ENCODE measurements around the gene MCM3.
A peak's percentile ranks its signal among the peaks of the same experiment; 100 is the strongest.

Gene MCM3

GRCh38 chr6:52271852-52272460 is 12.6 kb downstream of the MCM3 start:
- H3K4me3 ChIP-seq (ENCODE audit: low read depth, low read length) = no peak overlapping the region
- no peak for TF ChIP-seq CTCF (IDR thresholded peaks at IDR 0.05; ENCODE audit: borderline replicate concordance, insufficient read depth, low read depth, low read length)

- TF ChIP-seq CTCF (IDR thresholded peaks at IDR 0.05; ENCODE audit: borderline replicate concordance, insufficient read depth, low read depth, low read length) = peak; percentile 86
- no peak overlapping the region for H3K4me3 ChIP-seq (ENCODE audit: low read depth, low read length)
Measured at GRCh38 chr6:52263709-52264540, 20.6 kb downstream of the MCM3 start.

- no peak for TF ChIP-seq CTCF (IDR thresholded peaks at IDR 0.05; ENCODE audit: borderline replicate concordance, insufficient read depth, low read depth, low read length)
- H3K4me3 ChIP-seq (ENCODE audit: low read depth, low read length) = no peak overlapping the region
Measured at GRCh38 chr6:52262620-52263344, 21.8 kb downstream of the MCM3 start.

- no peak overlapping the region for H3K4me3 ChIP-seq (ENCODE audit: low read depth, low read length)
- no peak for TF ChIP-seq CTCF (IDR thresholded peaks at IDR 0.05; ENCODE audit: borderline replicate concordance, insufficient read depth, low read depth, low read length)
Measured at GRCh38 chr6:52261229-52261628, 23.3 kb downstream of the MCM3 start.

- TF ChIP-seq CTCF (IDR thresholded peaks at IDR 0.05; ENCODE audit: borderline replicate concordance, insufficient read depth, low read depth, low read length) = no peak
- H3K4me3 ChIP-seq (ENCODE audit: low read depth, low read length) = no peak overlapping the region
Measured at GRCh38 chr6:52260634-52261033, 23.9 kb downstream of the MCM3 start.

- H3K4me3 ChIP-seq (ENCODE audit: low read depth, low read length) = no peak overlapping the region
- TF ChIP-seq CTCF (IDR thresholded peaks at IDR 0.05; ENCODE audit: borderline replicate concordance, insufficient read depth, low read depth, low read length) = no peak
Measured at GRCh38 chr6:52255434-52255833, 29.1 kb downstream of the MCM3 start.

Measured in GM12875 (cell line).